Spinal cord (tissue), 10 donors: Measurements from ENCODE around the gene PXMP2. TPM values are rescaled to one million over a fixed set of nuclear protein-coding genes. Genes with fewer than 3 reads are reported as not detected.

ENCODE experiments used
- DNase-seq, 6 donors: peaks; one replicate each; pipeline versions ENCODE4 v3.0.0 to v3.0.0-alpha.2; 2013 to 2015; ENCODE audit warnings: low spot score in 6 of 6, low read depth in 4 of 6
- H3K27ac ChIP-seq: one replicate; pipeline ENCODE4 v1.5.1; 2013; ENCODE audit warnings: low read depth, low read length, control low read depth
- H3K27me3 ChIP-seq: one replicate; pipeline ENCODE4 v1.6.1; 2013; ENCODE audit warnings: low read length; ENCODE audit not compliant: control insufficient read depth, insufficient read depth
- H3K36me3 ChIP-seq: one replicate; pipeline ENCODE4 v1.6.1; 2013; ENCODE audit warnings: low read length; ENCODE audit not compliant: control insufficient read depth, insufficient read depth
- H3K4me1 ChIP-seq: one replicate; pipeline ENCODE4 v1.6.1; 2013; ENCODE audit warnings: low read length; ENCODE audit not compliant: control insufficient read depth, insufficient read depth
- H3K4me3 ChIP-seq: one replicate; pipeline ENCODE4 v1.5.1; 2013; ENCODE audit warnings: low read depth, low read length, control low read depth
- H3K9me3 ChIP-seq: one replicate; pipeline ENCODE4 v1.6.1; 2013; ENCODE audit warnings: low read length; ENCODE audit not compliant: control insufficient read depth, insufficient read depth
- WGBS: methylation state at CpG from one replicate; pipeline ENCODE4 v1.1.5; 2013; ENCODE audit warnings: missing lambda C conversion rate; ENCODE audit not compliant: insufficient coverage; 5-methylcytosine and 5-hydroxymethylcytosine counted together
- polyA plus RNA-seq, 2 donors: library from polyadenylated mRNA; unstranded; fragments of 120-200 nt; gene quantifications; one replicate each; pipeline ENCODE4 v1.2.1, GENCODE V29; 2013; ENCODE audit not compliant: insufficient read length in 2 of 2
- total RNA-seq, 2 donors: library from RNA; depleted of rRNA in 1 of 2; stranded (reverse); fragments of 120-200 nt in 1 of 2; fragments of >200 nt in 1 of 2; gene quantifications; one replicate each; pipeline versions ENCODE4 v1.2.3 to v1.2.4, GENCODE V29; 2013 to 2014
- donor health status: healthy.

PXMP2 gene
- total and polyA plus RNA-seq, 4 donors: 27.5 to 74.7 (median 45.7) TPM

DNA sequence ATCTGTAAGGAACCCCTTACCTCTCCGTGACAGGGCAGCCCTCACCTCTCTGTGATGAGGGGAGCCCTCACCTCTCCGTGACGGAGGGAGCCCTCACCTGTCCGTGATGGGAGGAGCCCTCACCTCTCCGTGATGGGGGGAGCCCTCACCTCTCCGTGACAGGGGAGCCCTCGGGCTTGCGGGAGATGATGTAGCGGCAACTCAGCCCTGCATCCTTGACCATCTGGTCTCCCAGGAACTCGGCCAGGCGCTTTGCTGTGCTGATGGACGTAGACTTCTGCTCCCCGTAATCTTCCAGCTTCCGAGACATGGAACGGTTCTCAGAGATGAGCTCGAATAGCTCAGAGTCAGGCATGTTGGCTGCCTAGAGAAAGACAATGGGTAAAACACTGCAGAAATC lies 28.2 kb upstream of the PXMP2 start:
- WGBS: 85% methylated on average over 12 of the region's 16 CpGs
- H3K4me3 ChIP-seq: no peak overlapping the region
- H3K9me3 ChIP-seq: no peaks in the 10 kb centered on the region
- peaks cover 67% of the 10 kb centered on the region for H3K36me3 ChIP-seq
- H3K4me1 ChIP-seq: no peaks in the 10 kb centered on the region
- no peak for DNase-seq
- no peaks in the 10 kb centered on the region for H3K27me3 ChIP-seq
- no peak overlapping the region for H3K27ac ChIP-seq

- WGBS: 67% methylated on average over 3 of the region's 5 CpGs
- Histone ChIP-seq H3K4me3 (no peak overlapping the region), H3K36me3 (peaks cover 74% of the 10 kb centered on the region), H3K27ac (no peak overlapping the region), H3K4me1 (no peaks in the 10 kb centered on the region), H3K9me3 (no peaks in the 10 kb centered on the region), H3K27me3 (no peaks in the 10 kb centered on the region)
- DNase-seq: no peak
Measured at GRCh38 chr12:132660052-132660451, 27.3 kb upstream of the PXMP2 start.

- H3K36me3 ChIP-seq: peaks cover 75% of the 10 kb centered on the region
- H3K9me3 ChIP-seq: no peaks in the 10 kb centered on the region
- DNase-seq: no peak
- no peak overlapping the region for H3K4me3 ChIP-seq
- H3K27ac ChIP-seq: no peak overlapping the region
- no peaks in the 10 kb centered on the region for H3K27me3 ChIP-seq
- no peaks in the 10 kb centered on the region for H3K4me1 ChIP-seq
- WGBS: 86% methylated on average over 11 of the region's 11 CpGs
Measured at GRCh38 chr12:132660996-132661395, 26.4 kb upstream of the PXMP2 start.

DNA sequence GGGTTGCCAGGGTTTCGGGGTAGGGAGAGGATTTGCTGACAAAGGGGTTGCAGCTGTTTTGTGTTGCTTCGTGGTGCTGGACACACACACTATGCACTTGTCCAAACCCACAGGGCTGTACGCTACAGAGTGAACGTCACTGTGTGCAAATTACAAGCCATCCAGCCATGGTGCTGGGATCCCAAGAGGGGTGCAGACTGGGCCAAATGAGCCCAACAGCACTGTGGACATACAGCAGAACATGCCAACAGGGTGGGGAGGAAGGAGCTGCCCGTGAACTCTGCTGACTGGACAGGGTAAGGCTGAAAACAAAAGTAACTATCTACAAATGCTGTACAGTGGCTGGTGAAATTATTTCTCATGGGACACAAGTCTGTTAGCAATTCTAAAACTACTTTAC lies 25.4 kb upstream of the PXMP2 start:
- Histone ChIP-seq H3K4me3 (no peak overlapping the region), H3K36me3 (peaks cover 77% of the 10 kb centered on the region), H3K9me3 (no peaks in the 10 kb centered on the region), H3K27ac (no peak overlapping the region), H3K27me3 (no peaks in the 10 kb centered on the region), H3K4me1 (no peaks in the 10 kb centered on the region)
- DNase-seq: no peak
- 44% methylated on average over 2 of the region's 5 CpGs for WGBS

GRCh38 chr12:132662901-132663755 lies 24.3 kb upstream of the PXMP2 start:
- DNase-seq: no peak
- Histone ChIP-seq H3K27ac (no peak overlapping the region), H3K36me3 (peaks cover 77% of the 10 kb centered on the region), H3K9me3 (no peaks in the 10 kb centered on the region), H3K4me3 (no peak overlapping the region), H3K27me3 (no peaks in the 10 kb centered on the region), H3K4me1 (no peaks in the 10 kb centered on the region)
- 94% methylated on average over 25 of the region's 29 CpGs for WGBS

DNA sequence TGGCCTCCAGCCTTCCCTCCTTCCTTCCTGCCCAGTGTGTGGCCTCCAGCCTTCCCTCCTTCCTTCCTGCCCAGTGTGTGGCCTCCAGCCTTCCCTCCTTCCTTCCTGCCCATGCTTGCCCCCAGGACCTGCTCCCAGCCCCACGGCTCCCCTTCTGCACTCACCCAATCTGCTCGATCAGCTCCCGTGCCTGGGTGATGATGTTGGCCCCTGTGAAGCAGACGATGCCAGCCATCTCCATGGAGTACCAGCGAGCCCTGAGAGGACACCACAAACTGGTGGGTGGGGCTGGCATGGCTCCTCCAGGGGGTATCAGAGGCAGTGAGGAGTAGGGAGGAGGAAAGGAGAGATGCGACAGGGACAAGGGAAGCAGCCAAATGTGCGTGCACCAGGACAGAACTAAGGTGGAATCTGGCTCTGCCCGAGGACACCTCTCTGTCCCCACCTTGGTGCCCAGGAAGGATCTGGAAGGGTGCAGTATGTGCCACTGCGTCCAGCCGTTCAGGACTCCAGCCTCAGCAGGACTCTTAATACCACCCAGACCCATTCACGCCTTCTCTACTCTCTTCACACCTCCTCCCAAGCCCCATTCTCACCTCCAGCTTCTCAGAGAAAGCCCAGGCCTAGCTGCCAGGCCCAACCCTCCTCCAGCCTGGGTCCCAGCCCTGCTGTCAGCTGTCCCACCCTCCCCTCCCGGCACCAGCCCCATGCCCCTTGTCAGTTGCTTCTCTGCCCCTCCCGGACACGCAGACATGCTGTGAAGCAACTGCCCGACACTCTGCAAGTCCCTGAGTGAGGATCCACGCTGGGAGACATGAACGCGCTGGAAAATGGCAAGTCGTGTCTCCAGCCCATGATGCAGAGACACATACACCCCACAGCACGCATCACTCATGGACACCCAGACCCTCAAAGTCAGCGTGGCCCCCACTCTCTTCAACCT lies 22.9 kb upstream of the PXMP2 start:
- H3K27me3 ChIP-seq: no peaks in the 10 kb centered on the region
- no peak overlapping the region for H3K4me3 ChIP-seq
- DNase-seq: no peak
- 95% methylated on average over 20 of the region's 21 CpGs for WGBS
- H3K27ac ChIP-seq: no peak overlapping the region
- peaks cover 81% of the 10 kb centered on the region for H3K36me3 ChIP-seq
- H3K9me3 ChIP-seq: no peaks in the 10 kb centered on the region
- no peaks in the 10 kb centered on the region for H3K4me1 ChIP-seq

- H3K9me3 ChIP-seq: no peaks in the 10 kb centered on the region
- no peak overlapping the region for H3K27ac ChIP-seq
- H3K27me3 ChIP-seq: no peaks in the 10 kb centered on the region
- H3K4me1 ChIP-seq: no peaks in the 10 kb centered on the region
- no peak for DNase-seq
- H3K4me3 ChIP-seq: no peak overlapping the region
- peaks cover 82% of the 10 kb centered on the region for H3K36me3 ChIP-seq
- WGBS: 98% methylated on average over 13 of the region's 13 CpGs
Measured at GRCh38 chr12:132665149-132665491, 22.3 kb upstream of the PXMP2 start.

DNA sequence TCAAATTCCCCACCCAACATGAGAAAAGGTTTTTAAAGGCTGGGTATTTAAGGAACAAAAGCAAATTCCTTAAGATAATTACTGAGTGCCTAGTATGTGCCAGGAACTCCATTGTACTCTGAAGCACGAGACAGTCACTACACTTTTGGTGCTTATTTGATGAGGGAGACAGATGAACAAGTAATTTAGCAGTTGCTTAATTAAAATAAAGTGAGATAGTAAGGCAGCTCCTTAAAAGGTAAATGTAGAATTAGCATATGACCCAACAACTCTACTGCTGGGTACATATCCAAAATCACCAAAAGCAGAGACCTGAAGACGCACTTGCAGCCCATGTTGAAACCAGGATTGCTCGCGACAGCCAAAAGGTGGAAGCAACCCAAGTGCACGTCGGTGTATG lies 21.6 kb upstream of the PXMP2 start:
- no CpG with 5 or more reads among the region's 6 CpGs for WGBS
- H3K36me3 ChIP-seq: peaks cover 83% of the 10 kb centered on the region

DNA sequence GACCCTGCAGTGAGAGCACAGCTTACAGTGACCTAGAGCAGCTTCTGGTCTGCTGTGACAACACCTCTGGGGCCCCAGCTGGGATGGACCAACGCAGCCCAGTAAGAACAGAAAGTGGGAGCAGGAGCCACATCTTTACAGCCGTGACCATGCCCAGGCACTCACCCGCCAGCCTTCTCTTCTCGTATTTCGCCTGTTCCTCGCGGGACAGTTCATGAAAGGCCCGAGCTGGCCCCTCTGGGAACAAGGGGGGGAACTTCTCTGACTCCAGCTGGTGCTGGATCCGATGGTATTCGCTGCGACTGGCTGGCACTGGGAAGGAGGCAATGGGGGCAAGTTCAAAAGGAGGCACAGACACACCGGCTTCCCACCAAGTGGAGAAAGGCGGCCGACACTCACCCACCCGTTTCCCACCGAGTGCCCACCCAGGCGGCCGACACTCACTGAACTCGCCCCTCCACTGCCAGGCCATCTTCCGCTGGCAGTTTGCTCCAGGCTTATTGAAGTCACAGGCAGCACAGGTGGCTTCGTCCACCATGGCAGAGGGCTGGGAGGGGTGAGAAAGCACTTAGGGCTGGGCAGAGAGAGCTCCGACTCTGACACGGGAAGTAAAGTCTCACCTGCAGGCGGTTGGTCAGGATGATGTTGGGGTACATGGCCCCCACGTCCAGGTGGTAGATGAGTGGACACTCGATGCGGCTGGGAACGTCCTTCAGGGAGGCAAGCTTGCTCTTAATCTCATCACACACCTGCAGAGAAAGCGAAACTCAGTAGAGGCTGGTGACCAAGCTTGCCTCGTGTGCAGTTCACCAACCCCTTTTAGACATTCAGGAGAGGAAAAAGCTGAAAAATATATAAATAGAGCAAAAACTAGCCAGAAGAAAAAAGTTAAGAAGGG lies 18.9 kb upstream of the PXMP2 start:
- no peaks in the 10 kb centered on the region for H3K4me1 ChIP-seq
- no peaks in the 10 kb centered on the region for H3K27me3 ChIP-seq
- no peak for DNase-seq
- no peak overlapping the region for H3K27ac ChIP-seq
- no peak overlapping the region for H3K4me3 ChIP-seq
- H3K9me3 ChIP-seq: no peaks in the 10 kb centered on the region
- 94% methylated on average over 19 of the region's 30 CpGs for WGBS
- peaks cover 91% of the 10 kb centered on the region for H3K36me3 ChIP-seq

More for the DNA sequence above, 21.6 kb upstream of the PXMP2 start:
- no peak for DNase-seq
- no peaks in the 10 kb centered on the region for H3K4me1 ChIP-seq
- no peak overlapping the region for H3K27ac ChIP-seq
- no peak overlapping the region for H3K4me3 ChIP-seq
- no peaks in the 10 kb centered on the region for H3K9me3 ChIP-seq
- no peaks in the 10 kb centered on the region for H3K27me3 ChIP-seq
